ENCODE measurements around the gene GALNT17. TPM values are rescaled to one million over a fixed set of nuclear protein-coding genes. Genes with fewer than 3 reads are reported as not detected.
A peak's percentile ranks its signal among the peaks of the same experiment; 100 is the strongest.
"Not testable (repeated sequence)": the region's sequence is repeated elsewhere in the genome, so short reads cannot be mapped to it uniquely, and the experiment has no call there.

GALNT17 gene
- total and polyA plus RNA-seq, 12 donors, result 0.94 to 37.5 (median 8.1) TPM

- DNase-seq, result peak in 6 of 7 donors; percentile 27 to 60 (median 40)
- Histone ChIP-seq H3K4me3 (no peak overlapping the region), H3K27me3 (no peaks in the 10 kb centered on the region), H3K36me3 (replicated peaks in 1 of 2) (no peaks in the 10 kb centered on the region), H3K4me1 (replicated peaks in 1 of 2) (peaks cover 5 to 11% of the 10 kb centered on the region in 2 donors), H3K27ac (no peak overlapping the region), H3K9me3 (replicated peaks in 1 of 3) (no peaks in the 10 kb centered on the region)
- intact Hi-C loops (cut with DNase I), result no loop called here
- TF ChIP-seq POLR2A (IDR thresholded peaks at IDR 0.05), result no peak
- TF ChIP-seq, protein P1, sequence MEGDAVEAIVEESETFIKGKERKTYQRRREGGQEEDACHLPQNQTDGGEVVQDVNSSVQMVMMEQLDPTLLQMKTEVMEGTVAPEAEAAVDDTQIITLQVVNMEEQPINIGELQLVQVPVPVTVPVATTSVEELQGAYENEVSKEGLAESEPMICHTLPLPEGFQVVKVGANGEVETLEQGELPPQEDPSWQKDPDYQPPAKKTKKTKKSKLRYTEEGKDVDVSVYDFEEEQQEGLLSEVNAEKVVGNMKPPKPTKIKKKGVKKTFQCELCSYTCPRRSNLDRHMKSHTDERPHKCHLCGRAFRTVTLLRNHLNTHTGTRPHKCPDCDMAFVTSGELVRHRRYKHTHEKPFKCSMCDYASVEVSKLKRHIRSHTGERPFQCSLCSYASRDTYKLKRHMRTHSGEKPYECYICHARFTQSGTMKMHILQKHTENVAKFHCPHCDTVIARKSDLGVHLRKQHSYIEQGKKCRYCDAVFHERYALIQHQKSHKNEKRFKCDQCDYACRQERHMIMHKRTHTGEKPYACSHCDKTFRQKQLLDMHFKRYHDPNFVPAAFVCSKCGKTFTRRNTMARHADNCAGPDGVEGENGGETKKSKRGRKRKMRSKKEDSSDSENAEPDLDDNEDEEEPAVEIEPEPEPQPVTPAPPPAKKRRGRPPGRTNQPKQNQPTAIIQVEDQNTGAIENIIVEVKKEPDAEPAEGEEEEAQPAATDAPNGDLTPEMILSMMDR (IDR thresholded peaks at IDR 0.05), result no peak
- WGBS, 4 donors, result 45 to 66% (median 61%) methylated on average over 6 of the region's 6 CpGs
Observed at GRCh38 chr7:71637578-71637977, 505.6 kb downstream of the GALNT17 start.

GRCh38 chr7:71638108-71638507 lies 506.2 kb downstream of the GALNT17 start:
- H3K9me3 ChIP-seq (replicated peaks in 1 of 3), result no peaks in the 10 kb centered on the region
- intact Hi-C loops (cut with DNase I), result no loop called here
- DNase-seq, result peak in 5 of 7 donors; percentile 21 to 66 (median 44)
- no peak overlapping the region for H3K27ac ChIP-seq
- 48 to 69% (median 55%) methylated on average over 1 of the region's 1 CpG for WGBS, 4 donors
- no peaks in the 10 kb centered on the region for H3K36me3 ChIP-seq (replicated peaks in 1 of 2)
- TF ChIP-seq, protein P1 (IDR thresholded peaks at IDR 0.05), result no peak
- TF ChIP-seq POLR2A (IDR thresholded peaks at IDR 0.05), result no peak
- no peak overlapping the region for H3K4me3 ChIP-seq
- peaks cover 4 to 10% of the 10 kb centered on the region in 2 donors for H3K4me1 ChIP-seq (replicated peaks in 1 of 2)
- no peaks in the 10 kb centered on the region for H3K27me3 ChIP-seq

DNA sequence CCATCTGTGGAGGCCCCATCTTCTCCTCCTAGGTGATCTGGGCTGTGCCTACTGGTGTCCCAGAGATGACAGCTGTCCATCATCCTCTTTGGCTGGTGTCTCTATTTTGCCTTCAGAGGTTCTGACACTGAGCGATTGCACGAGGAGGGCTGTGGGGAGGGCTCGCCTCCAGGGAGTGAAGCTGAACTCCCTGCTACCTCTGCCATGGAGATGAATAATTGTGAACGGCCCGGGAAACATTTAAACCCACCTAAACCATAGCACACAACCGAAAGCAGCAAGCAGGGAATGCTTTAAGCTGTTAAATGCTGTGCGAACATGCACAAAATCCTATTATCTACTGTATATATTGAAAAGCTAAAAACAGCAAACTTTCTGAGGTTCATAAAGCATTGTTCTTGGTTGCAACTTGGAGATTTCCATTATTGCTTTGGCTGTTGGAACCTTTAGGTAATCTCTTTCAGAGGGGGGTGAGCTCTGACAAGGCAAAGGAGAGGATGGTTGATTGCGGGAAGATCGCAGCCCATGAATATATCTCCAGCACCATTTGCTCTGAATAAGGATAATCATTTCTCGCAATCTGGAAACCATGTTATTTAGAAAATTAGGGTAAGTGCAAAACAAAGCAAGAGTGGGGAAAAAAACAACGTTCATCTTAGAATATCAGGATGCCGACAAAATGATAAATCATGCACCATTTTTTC lies 507.6 kb downstream of the GALNT17 start:
- Histone ChIP-seq H3K4me1 (replicated peaks in 1 of 2) (peaks cover 0 to 3% of the 10 kb centered on the region in 2 donors), H3K27ac (no peak overlapping the region), H3K27me3 (no peaks in the 10 kb centered on the region), H3K4me3 (no peak overlapping the region), H3K9me3 (replicated peaks in 1 of 3) (no peaks in the 10 kb centered on the region), H3K36me3 (replicated peaks in 1 of 2) (no peaks in the 10 kb centered on the region)
- TF ChIP-seq, protein P1 (IDR thresholded peaks at IDR 0.05), result no peak
- no peak for TF ChIP-seq POLR2A (IDR thresholded peaks at IDR 0.05)
- WGBS, 4 donors, result 82 to 90% (median 86%) methylated on average over 11 to 12 of the region's 12 CpGs
- no peak for DNase-seq
- intact Hi-C loops (cut with DNase I), result no loop called here

GRCh38 chr7:71643031-71643430 lies 511.1 kb downstream of the GALNT17 start:
- WGBS, 4 donors, result 89 to 94% (median 92%) methylated on average over 8 to 9 of the region's 9 CpGs
- H3K4me3 ChIP-seq; H3K9me3 ChIP-seq (replicated peaks in 1 of 3); DNase-seq; H3K4me1 ChIP-seq (replicated peaks in 1 of 2); H3K27ac ChIP-seq; intact Hi-C loops (cut with DNase I); H3K36me3 ChIP-seq (replicated peaks in 1 of 2); H3K27me3 ChIP-seq: not testable (repeated sequence)

DNA sequence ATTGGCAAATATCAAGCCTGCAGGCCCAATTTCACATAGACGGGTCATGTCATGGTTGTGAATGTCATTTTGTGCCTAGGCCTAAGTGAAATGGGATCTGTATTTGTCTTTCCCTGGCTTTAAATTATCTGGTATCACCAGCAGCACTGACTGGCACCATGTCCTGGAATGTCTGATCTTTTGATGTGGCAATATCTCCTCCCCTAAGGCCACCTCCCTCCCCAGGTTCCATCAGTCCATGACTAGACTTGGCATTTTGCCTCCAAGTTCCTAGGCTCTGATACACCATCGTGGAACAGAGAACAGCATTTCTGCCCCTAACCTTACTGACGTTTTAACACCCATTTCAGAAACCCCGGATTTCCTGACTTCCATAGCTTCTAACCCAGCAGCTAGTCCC lies 513.9 kb downstream of the GALNT17 start:
- intact Hi-C loops (cut with DNase I), result no loop called here
- Histone ChIP-seq H3K27ac (no peak overlapping the region), H3K27me3 (no peaks in the 10 kb centered on the region), H3K4me1 (replicated peaks in 1 of 2) (no peaks in the 10 kb centered on the region), H3K9me3 (replicated peaks in 1 of 3) (peaks cover 0 to 6% (median 0%) of the 10 kb centered on the region in 3 donors), H3K36me3 (replicated peaks in 1 of 2) (no peaks in the 10 kb centered on the region), H3K4me3 (no peak overlapping the region)
- DNase-seq, result peak in 3 of 7 donors; percentile 10 to 43 (median 11)
- TF ChIP-seq, protein P1 (IDR thresholded peaks at IDR 0.05), result no peak
- TF ChIP-seq POLR2A (IDR thresholded peaks at IDR 0.05), result no peak
- WGBS, 4 donors, result 72 to 90% (median 80%) methylated on average over 4 of the region's 4 CpGs
